HepG2 (cell line): ENCODE results near the gene ESYT1. TPM values are rescaled to one million over a fixed set of nuclear protein-coding genes. Genes with fewer than 3 reads are reported as not detected.
A peak's percentile ranks its signal among the peaks of the same experiment; 100 is the strongest.

ENCODE experiments used
- CENPT ChIP-seq: sonication (generic); formaldehyde crosslinking; IDR thresholded peaks from 2 replicates; pipeline ENCODE4 v1.8.0; 2022; ENCODE audit warnings: low read depth, mild to moderate bottlenecking, moderate library complexity, missing genetic modification reagents
- CREB1 ChIP-seq, 2 experiments: fragments of 450-650 bp in 1 of 2; IDR thresholded peaks; 2 replicates each; pipeline ENCODE4 v1.6.1; 2016 to 2017; ENCODE audit warnings: control low read depth in 1 of 2, mild to moderate bottlenecking in 1 of 2, missing compliant biosample characterization in 1 of 2, missing genetic modification characterization in 1 of 2
- CREM ChIP-seq, 2 experiments: sonication (generic) in 1 of 2; formaldehyde crosslinking in 1 of 2; IDR thresholded peaks; 2 replicates each; pipeline versions ENCODE4 v1.4.0 to v1.6.1; 2016 to 2020; ENCODE audit warnings: antibody characterized with exemption in 1 of 2, mild to moderate bottlenecking in 1 of 2, missing genetic modification reagents in 1 of 2
- EHMT2 ChIP-seq: fragments of 200-600 bp; sonication (generic); IDR thresholded peaks from 2 replicates; pipeline ENCODE4 v1.7.0; 2017; ENCODE audit warnings: antibody characterized with exemption, low read depth, low read length, borderline replicate concordance
- MAFG ChIP-seq: sonication (generic); formaldehyde crosslinking; IDR thresholded peaks from 2 replicates; pipeline ENCODE4 v1.5.1; 2020; ENCODE audit warnings: mild to moderate bottlenecking, missing genetic modification reagents
- MXI1 ChIP-seq: IDR thresholded peaks from 3 replicates; pipeline ENCODE4 v1.6.1; 2012; ENCODE audit warnings: low read depth, low read length, inconsistent platforms, borderline replicate concordance
- RFX1 ChIP-seq: fragments of 450-650 bp; IDR thresholded peaks from 2 replicates; pipeline ENCODE4 v1.6.1; 2017
- SIN3B ChIP-seq: fragments of 150-350 bp; IDR thresholded peaks from 2 replicates; pipeline ENCODE4 v1.6.1; 2014; ENCODE audit warnings: low read length
- TBX2 ChIP-seq: sonication (generic); formaldehyde crosslinking; IDR thresholded peaks from 2 replicates; pipeline ENCODE4 v1.5.0; 2020; ENCODE audit warnings: missing genetic modification reagents, mild to moderate bottlenecking, borderline replicate concordance
- TEAD3 ChIP-seq: optimal IDR thresholded peaks from 2 replicates; pipeline ENCODE3; 2016; ENCODE audit warnings: borderline replicate concordance
- XRCC5 ChIP-seq: fragments of 200-400 bp; formaldehyde crosslinking; optimal IDR thresholded peaks from 2 replicates; pipeline ENCODE3; 2017; ENCODE audit warnings: mild to moderate bottlenecking, low read length
- ZBTB1 ChIP-seq: sonication (generic); formaldehyde crosslinking; IDR thresholded peaks from 2 replicates; pipeline ENCODE4 v1.4.0; 2020; ENCODE audit warnings: missing genetic modification reagents, borderline replicate concordance
- ZBTB34 ChIP-seq: sonication (generic); formaldehyde crosslinking; IDR thresholded peaks from 2 replicates; pipeline ENCODE4 v1.8.0; 2022; ENCODE audit warnings: mild to moderate bottlenecking, missing genetic modification reagents
- ZBTB4 ChIP-seq: sonication (generic); formaldehyde crosslinking; IDR thresholded peaks from 2 replicates; pipeline ENCODE4 v1.4.0; 2020; ENCODE audit warnings: missing genetic modification reagents, mild to moderate bottlenecking, borderline replicate concordance
- ZBTB7B ChIP-seq: sonication (generic); formaldehyde crosslinking; IDR thresholded peaks from 2 replicates; pipeline ENCODE4 v1.4.0; 2020; ENCODE audit warnings: missing genetic modification reagents
- ZKSCAN8 ChIP-seq: IDR thresholded peaks from 2 replicates; pipeline ENCODE4 v1.6.1; 2016; ENCODE audit warnings: borderline replicate concordance, missing genetic modification reagents, missing compliant biosample characterization
- ZNF235 ChIP-seq: sonication (generic); formaldehyde crosslinking; IDR thresholded peaks from 2 replicates; pipeline ENCODE4 v1.8.1; 2023; ENCODE audit warnings: mild to moderate bottlenecking, missing genetic modification reagents, borderline replicate concordance
- ZNF292 ChIP-seq: sonication (generic); formaldehyde crosslinking; IDR thresholded peaks from 2 replicates; pipeline ENCODE4 v1.8.1; 2022; ENCODE audit warnings: mild to moderate bottlenecking, low read depth, missing genetic modification reagents, borderline replicate concordance
- ZNF33A ChIP-seq: sonication (generic); formaldehyde crosslinking; IDR thresholded peaks from 2 replicates; pipeline ENCODE4 v1.5.1; 2020; ENCODE audit warnings: missing genetic modification reagents, mild to moderate bottlenecking, moderate library complexity, borderline replicate concordance
- ZNF44 ChIP-seq: sonication (generic); formaldehyde crosslinking; IDR thresholded peaks from 2 replicates; pipeline ENCODE4 v1.5.1; 2020; ENCODE audit warnings: mild to moderate bottlenecking, missing genetic modification reagents
- ZNF501 ChIP-seq: sonication (generic); formaldehyde crosslinking; IDR thresholded peaks from 2 replicates; pipeline ENCODE4 v1.5.1; 2020; ENCODE audit warnings: mild to moderate bottlenecking, moderate library complexity, missing genetic modification reagents
- ZNF766 ChIP-seq: sonication (generic); formaldehyde crosslinking; IDR thresholded peaks from 2 replicates; pipeline ENCODE4 v1.5.0; 2020; ENCODE audit warnings: missing genetic modification reagents, borderline replicate concordance
- ZSCAN9 ChIP-seq: IDR thresholded peaks from 2 replicates; pipeline ENCODE4 v1.6.1; 2016; ENCODE audit warnings: borderline replicate concordance
- polyA plus RNA-seq, 8 experiments: library from polyadenylated mRNA; depleted of rRNA in 3 of 8; stranded (reverse) in 7 of 8; unstranded in 1 of 8; fragments of >200 nt; fragmentation: Illumina TruSeq in 4 of 8; extraction: Trizol in 4 of 8; gene quantifications; 2 replicates each; pipeline versions ENCODE4 v1.2.1 to v1.2.3, GENCODE V29; 2011 to 2016; ENCODE audit warnings: low read depth in 4 of 8, missing spikeins in 1 of 8, mixed read lengths in 1 of 8; ENCODE audit not compliant: insufficient read depth in 1 of 8
- total RNA-seq, 5 experiments: library from RNA; depleted of rRNA; stranded (reverse); fragments of >200 nt; fragmentation: Illumina TruSeq; extraction: Trizol; gene quantifications; 2 replicates each; pipeline ENCODE4 v1.2.3, GENCODE V29; 2016; ENCODE audit warnings: low read depth in 1 of 5

Gene ESYT1
- total and polyA plus RNA-seq, 2 of the 13 experiments (the other 11 are each of a cell fraction or from before 2014, with no cell fraction given), result 66.9 to 71.0 TPM

- TF ChIP-seq ZBTB7B (peak; percentile 54; the same call in 1 of the 2 replicates), ZBTB4 (CRISPR knock-in tag) (no peak; the same call in 1 of the 2 replicates), ZNF501 (no peak), MXI1 (no peak), EHMT2 (no peak), CENPT (no peak), TBX2 (CRISPR knock-in tag) (0 out of 2 replicates have a peak, but pooled peaks have one; percentile 2), MAFG (CRISPR knock-in tag) (no peak), ZBTB1 (CRISPR knock-in tag) (no peak), SIN3B (0 out of 2 replicates have a peak, but pooled peaks have one; percentile 24), TEAD3 (CRISPR knock-in tag) (peak; percentile 100), RFX1 (no peak), ZNF292 (CRISPR knock-in tag) (0 out of 2 replicates have a peak, but pooled peaks have one; percentile 14), XRCC5 (peak; percentile 86), ZSCAN9 (CRISPR knock-in tag) (no peak), ZNF766 (CRISPR knock-in tag) (no peak; the same call in 1 of the 2 replicates), ZNF44 (CRISPR knock-in tag) (no peak), CREB1 (IDR thresholded peaks at IDR 0.05) (no peak), CREB1 (CRISPR knock-in tag; IDR thresholded peaks at IDR 0.05) (no peak), ZKSCAN8 (CRISPR knock-in tag) (no peak), ZBTB34 (no peak), ZNF235 (CRISPR knock-in tag) (no peak), CREM (IDR thresholded peaks at IDR 0.05) (no peak), CREM (CRISPR knock-in tag; IDR thresholded peaks at IDR 0.05) (no peak), ZNF33A (no peak)
These were observed 29.3 kb downstream of the ESYT1 start (continued) for GRCh38 chr12:56157201-56158028.
